Dendritic cell treated with granulocyte-macrophage colony-stimulating factor and Interleukin-4, amounts not matched to agents 40 ng/mL and 50 ng/mL, for 4 days (primary cell): Measurements from ENCODE around the gene MPEG1.

ENCODE experiments used
- H3K27ac Mint-ChIP-seq: one replicate; pipeline ENCODE4 v1.8.0; 2022; ENCODE audit warnings: mild to moderate bottlenecking, mixed read lengths
- H3K27me3 Mint-ChIP-seq: one replicate; pipeline ENCODE4 v1.8.0; 2022; ENCODE audit warnings: mild to moderate bottlenecking, mixed read lengths
- H3K36me3 Mint-ChIP-seq: one replicate; pipeline ENCODE4 v1.8.0; 2022; ENCODE audit warnings: low read depth, mixed read lengths
- H3K4me1 Mint-ChIP-seq: one replicate; pipeline ENCODE4 v1.8.0; 2022; ENCODE audit warnings: low read depth, mixed read lengths
- H3K4me3 Mint-ChIP-seq: one replicate; pipeline ENCODE4 v1.8.0; 2022; ENCODE audit warnings: mild to moderate bottlenecking, moderate library complexity, mixed read lengths
- H3K9me3 Mint-ChIP-seq: one replicate; pipeline ENCODE4 v1.8.0; 2022; ENCODE audit warnings: mixed read lengths
- intact Hi-C: fragments of 100-400 bp; cut with micrococcal nuclease; formaldehyde crosslinking; loops from one replicate; pipeline ENCODE4 v1.15.0; 2022

MPEG1 gene

GRCh38 chr11:59212744-59213631, at the start of gene MPEG1:
MPEG1 (minus strand) TSS chr11:59212927; CDS start chr11:59212865, 62 bp downstream.
- no peaks in the 10 kb centered on the region for H3K9me3 Mint-ChIP-seq
- no peaks in the 10 kb centered on the region for H3K27me3 Mint-ChIP-seq
- peaks cover 70% of the 10 kb centered on the region for H3K4me1 Mint-ChIP-seq
- peak within 1 kb of the TSS; percentile 95 for H3K27ac Mint-ChIP-seq
- H3K36me3 Mint-ChIP-seq, result peaks cover 48% of the 10 kb centered on the region
- peak within 1 kb of the TSS; percentile 97 for H3K4me3 Mint-ChIP-seq
- intact Hi-C loops, result loop anchor here (5.0 to 10.0 kb wide), 2 partner anchors 34 to 638 kb away; partner anchors contain the start of genes LPXN and ZFP91

- no peak overlapping the region for H3K4me3 Mint-ChIP-seq
- H3K27ac Mint-ChIP-seq, result peak overlapping the region; percentile 47
- peaks cover 2% of the 10 kb centered on the region for H3K27me3 Mint-ChIP-seq
- H3K4me1 Mint-ChIP-seq, result peaks cover 48% of the 10 kb centered on the region
- intact Hi-C loops, result no loop called here
- no peaks in the 10 kb centered on the region for H3K36me3 Mint-ChIP-seq
- H3K9me3 Mint-ChIP-seq, result no peaks in the 10 kb centered on the region
Measured at GRCh38 chr11:59262177-59262818, 49.6 kb upstream of the MPEG1 start.

- H3K4me1 Mint-ChIP-seq, result peaks cover 51% of the 10 kb centered on the region
- peaks cover 2% of the 10 kb centered on the region for H3K27me3 Mint-ChIP-seq
- no peak overlapping the region for H3K4me3 Mint-ChIP-seq
- no peaks in the 10 kb centered on the region for H3K9me3 Mint-ChIP-seq
- intact Hi-C loops, result no loop called here
- H3K27ac Mint-ChIP-seq, result peak overlapping the region; percentile 47
- H3K36me3 Mint-ChIP-seq, result no peaks in the 10 kb centered on the region
Measured at GRCh38 chr11:59261150-59261549, 48.4 kb upstream of the MPEG1 start.

GRCh38 chr11:59259867-59260475, 47.2 kb upstream of the MPEG1 start:
- Mint-ChIP-seq H3K4me1 (peaks cover 57% of the 10 kb centered on the region), H3K9me3 (no peaks in the 10 kb centered on the region), H3K27ac (no peak overlapping the region), H3K36me3 (no peaks in the 10 kb centered on the region), H3K27me3 (peaks cover 2% of the 10 kb centered on the region), H3K4me3 (no peak overlapping the region)
- intact Hi-C loops, result loop anchor here (5.0 kb wide), 1 partner anchor 38 kb away; no protein-coding TSS in a partner anchor

GRCh38 chr11:59259047-59259446, 46.3 kb upstream of the MPEG1 start:
- peaks cover 2% of the 10 kb centered on the region for H3K27me3 Mint-ChIP-seq
- H3K4me1 Mint-ChIP-seq, result peaks cover 67% of the 10 kb centered on the region
- H3K9me3 Mint-ChIP-seq, result no peaks in the 10 kb centered on the region
- no peak overlapping the region for H3K27ac Mint-ChIP-seq
- H3K4me3 Mint-ChIP-seq, result no peak overlapping the region
- intact Hi-C loops, result loop anchor here (5.0 kb wide), 1 partner anchor 37 kb away; no protein-coding TSS in a partner anchor
- H3K36me3 Mint-ChIP-seq, result no peaks in the 10 kb centered on the region

- H3K4me1 Mint-ChIP-seq, result peaks cover 64% of the 10 kb centered on the region
- intact Hi-C loops, result loop anchor here (5.0 kb wide), 1 partner anchor 33 kb away; no protein-coding TSS in a partner anchor
- H3K27ac Mint-ChIP-seq, result peak overlapping the region; percentile 86
Measured at GRCh38 chr11:59255281-59255680, 42.6 kb upstream of the MPEG1 start.

GRCh38 chr11:59254286-59254685, 41.6 kb upstream of the MPEG1 start:
- intact Hi-C loops, result loop anchor here (1.0 kb wide), 1 partner anchor 27 kb away; no protein-coding TSS in a partner anchor
- Mint-ChIP-seq H3K4me1 (peaks cover 61% of the 10 kb centered on the region), H3K36me3 (no peaks in the 10 kb centered on the region), H3K27ac (peak overlapping the region; percentile 86), H3K27me3 (peaks cover 2% of the 10 kb centered on the region), H3K9me3 (no peaks in the 10 kb centered on the region), H3K4me3 (no peak overlapping the region)

More at GRCh38 chr11:59255281-59255680, 42.6 kb upstream of the MPEG1 start:
- Mint-ChIP-seq H3K9me3 (no peaks in the 10 kb centered on the region), H3K36me3 (no peaks in the 10 kb centered on the region), H3K4me3 (no peak overlapping the region), H3K27me3 (peaks cover 2% of the 10 kb centered on the region)

- H3K36me3 Mint-ChIP-seq, result no peaks in the 10 kb centered on the region
- no peaks in the 10 kb centered on the region for H3K9me3 Mint-ChIP-seq
- peaks cover 73% of the 10 kb centered on the region for H3K4me1 Mint-ChIP-seq
- H3K27me3 Mint-ChIP-seq, result peaks cover 2% of the 10 kb centered on the region
- intact Hi-C loops, result no loop called here
- H3K27ac Mint-ChIP-seq, result peak overlapping the region; percentile 86
- H3K4me3 Mint-ChIP-seq, result no peak overlapping the region
Measured at GRCh38 chr11:59253001-59253400, 40.3 kb upstream of the MPEG1 start.

GRCh38 chr11:59249535-59249934, 36.8 kb upstream of the MPEG1 start:
- H3K9me3 Mint-ChIP-seq, result no peaks in the 10 kb centered on the region
- H3K27ac Mint-ChIP-seq, result peak overlapping the region; percentile 71
- intact Hi-C loops, result loop anchor here (5.0 kb wide), 1 partner anchor 37 kb away; the partner anchor contains the start of gene MPEG1
- no peaks in the 10 kb centered on the region for H3K27me3 Mint-ChIP-seq
- H3K4me1 Mint-ChIP-seq, result peaks cover 58% of the 10 kb centered on the region
- H3K4me3 Mint-ChIP-seq, result no peak overlapping the region
- no peaks in the 10 kb centered on the region for H3K36me3 Mint-ChIP-seq

GRCh38 chr11:59247531-59248227, 35.0 kb upstream of the MPEG1 start:
- Mint-ChIP-seq H3K4me1 (peaks cover 53% of the 10 kb centered on the region), H3K36me3 (no peaks in the 10 kb centered on the region), H3K27ac (peak overlapping the region; percentile 71), H3K27me3 (no peaks in the 10 kb centered on the region), H3K4me3 (no peak overlapping the region), H3K9me3 (no peaks in the 10 kb centered on the region)
- intact Hi-C loops, result loop anchor here (5.0 kb wide), 1 partner anchor 35 kb away; the partner anchor contains the start of gene MPEG1

GRCh38 chr11:59243633-59244032, 30.9 kb upstream of the MPEG1 start:
- peaks cover 9% of the 10 kb centered on the region for H3K9me3 Mint-ChIP-seq
- intact Hi-C loops, result no loop called here
- peaks cover 31% of the 10 kb centered on the region for H3K4me1 Mint-ChIP-seq
- H3K4me3 Mint-ChIP-seq, result no peak overlapping the region
- H3K27ac Mint-ChIP-seq, result no peak overlapping the region
- H3K36me3 Mint-ChIP-seq, result no peaks in the 10 kb centered on the region
- H3K27me3 Mint-ChIP-seq, result no peaks in the 10 kb centered on the region

GRCh38 chr11:59240322-59240721, 27.6 kb upstream of the MPEG1 start:
- Mint-ChIP-seq H3K27me3 (no peaks in the 10 kb centered on the region), H3K27ac (no peak overlapping the region), H3K4me1 (peaks cover 21% of the 10 kb centered on the region), H3K4me3 (no peak overlapping the region), H3K9me3 (peaks cover 19% of the 10 kb centered on the region), H3K36me3 (no peaks in the 10 kb centered on the region)
- intact Hi-C loops, result no loop called here

GRCh38 chr11:59226396-59226795, 13.7 kb upstream of the MPEG1 start:
- intact Hi-C loops, result no loop called here
- peaks cover 9% of the 10 kb centered on the region for H3K9me3 Mint-ChIP-seq
- peaks cover 50% of the 10 kb centered on the region for H3K4me1 Mint-ChIP-seq
- H3K4me3 Mint-ChIP-seq, result no peak overlapping the region
- no peak overlapping the region for H3K27ac Mint-ChIP-seq
- no peaks in the 10 kb centered on the region for H3K27me3 Mint-ChIP-seq
- peaks cover 7% of the 10 kb centered on the region for H3K36me3 Mint-ChIP-seq
